HepG2 (cell line): ENCODE results near the gene SMIM41. TPM values are rescaled to one million over a fixed set of nuclear protein-coding genes. Genes with fewer than 3 reads are reported as not detected.

ENCODE experiments used
- CHD2 ChIP-seq: IDR thresholded peaks from 2 replicates; pipeline ENCODE4 v1.6.1; 2011; ENCODE audit warnings: low read depth, low read length, improper control_type of control experiment
- KDM4B ChIP-seq: sonication (generic); formaldehyde crosslinking; IDR thresholded peaks from 2 replicates; pipeline ENCODE4 v1.4.0; 2020; ENCODE audit warnings: missing genetic modification reagents
- MAZ ChIP-seq, 2 experiments: sonication (generic) in 1 of 2; formaldehyde crosslinking in 1 of 2; IDR thresholded peaks; 2 replicates each; pipeline versions ENCODE4 v1.5.0 to v1.6.1; 2012 to 2020; ENCODE audit warnings: low read depth in 2 of 2, mild to moderate bottlenecking in 2 of 2, borderline replicate concordance in 1 of 2, improper control_type of control experiment in 1 of 2, low read length in 1 of 2, missing genetic modification reagents in 1 of 2, moderate library complexity in 1 of 2
- POLR2A ChIP-seq, 2 experiments: IDR thresholded peaks; 2 replicates each; pipeline ENCODE4 v1.6.1; 2011; ENCODE audit warnings: low read depth in 2 of 2, low read length in 2 of 2, mild to moderate bottlenecking in 1 of 2, moderate library complexity in 1 of 2; ENCODE audit not compliant: insufficient read depth in 1 of 2
- SOX13 ChIP-seq, 3 experiments: fragments of 450-650 bp in 1 of 3; sonication (generic) in 1 of 3; formaldehyde crosslinking in 1 of 3; IDR thresholded peaks in 2 of 3; conservative IDR thresholded peaks in 1 of 3; 2 replicates each; pipeline versions ENCODE4 v1.5.0 to v1.6.1; 2016 to 2020; ENCODE audit warnings: antibody characterized with exemption in 1 of 3, mild to moderate bottlenecking in 1 of 3, missing compliant biosample characterization in 1 of 3, missing genetic modification reagents in 1 of 3, moderate library complexity in 1 of 3
- THAP11 ChIP-seq: IDR thresholded peaks from 2 replicates; pipeline ENCODE4 v1.6.1; 2016; ENCODE audit warnings: missing biosample characterization, missing genetic modification reagents
- polyA plus RNA-seq, 8 experiments: library from polyadenylated mRNA; depleted of rRNA in 3 of 8; stranded (reverse) in 7 of 8; unstranded in 1 of 8; fragments of >200 nt; fragmentation: Illumina TruSeq in 4 of 8; extraction: Trizol in 4 of 8; gene quantifications; 2 replicates each; pipeline versions ENCODE4 v1.2.1 to v1.2.3, GENCODE V29; 2011 to 2016; ENCODE audit warnings: low read depth in 4 of 8, missing spikeins in 1 of 8, mixed read lengths in 1 of 8; ENCODE audit not compliant: insufficient read depth in 1 of 8
- total RNA-seq, 5 experiments: library from RNA; depleted of rRNA; stranded (reverse); fragments of >200 nt; fragmentation: Illumina TruSeq; extraction: Trizol; gene quantifications; 2 replicates each; pipeline ENCODE4 v1.2.3, GENCODE V29; 2016; ENCODE audit warnings: low read depth in 1 of 5
- TF ChIP-seq, protein P1 (sequence below): sonication (generic); formaldehyde crosslinking; IDR thresholded peaks from 2 replicates; pipeline ENCODE4 v1.5.1; 2020; ENCODE audit warnings: mild to moderate bottlenecking, missing genetic modification reagents, moderate library complexity

The SMIM41 gene
- total and polyA plus RNA-seq, 2 of the 13 experiments (the other 11 are each of a cell fraction or from before 2014, with no cell fraction given): not detected

DNA sequence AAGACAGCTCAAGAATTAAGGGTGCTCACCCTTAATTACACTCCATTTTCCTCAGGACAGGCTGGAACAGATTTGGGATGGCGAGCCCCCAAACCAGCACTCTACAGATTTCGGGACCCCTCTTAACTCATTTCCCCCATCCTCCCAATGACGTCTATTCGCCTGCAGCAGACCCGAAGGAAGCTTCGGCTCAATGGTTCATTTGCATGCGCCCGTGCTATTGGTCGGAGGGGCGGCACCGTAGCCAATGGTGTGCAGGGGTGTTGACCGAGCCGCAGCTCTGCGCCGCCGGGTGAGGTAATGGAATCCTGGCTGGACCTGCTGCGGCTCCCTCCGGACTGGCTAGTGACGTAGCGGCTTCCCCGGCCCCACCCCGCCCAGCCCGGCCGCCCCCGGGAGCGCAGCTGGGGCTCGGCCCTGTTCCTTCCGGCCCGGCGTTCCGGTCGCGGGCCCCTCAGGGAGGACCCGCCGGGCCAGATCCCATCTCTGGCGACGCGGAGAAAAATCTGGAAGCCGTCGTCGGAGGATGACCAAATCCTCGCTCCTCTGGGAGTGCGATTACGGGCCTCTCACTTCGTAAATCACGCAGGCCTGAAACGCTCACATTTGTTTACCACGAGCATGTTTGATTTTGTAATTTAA is 46.6 kb upstream of the SMIM41 start (continued):
- 0 out of 4 replicates have a peak, but pooled peaks of 1 of the 2 experiments have one; percentile 47 for TF ChIP-seq POLR2A (IDR thresholded peaks at IDR 0.05; ENCODE audit: insufficient read depth in 1 of 2, low read depth in 2 of 2, low read length in 2 of 2)
- no peak for TF ChIP-seq KDM4B
- TF ChIP-seq CHD2: no peak
- no peak for TF ChIP-seq SOX13 (IDR thresholded peaks at IDR 0.05)
- TF ChIP-seq SOX13 (CRISPR knock-in tag; conservative IDR thresholded peaks at IDR 0.05 in 1 of 2, IDR thresholded peaks at IDR 0.05 in 1 of 2): peak in 1 of 2 experiments; percentile 38; a peak in 1 of 4 replicates
- TF ChIP-seq, protein P1, sequence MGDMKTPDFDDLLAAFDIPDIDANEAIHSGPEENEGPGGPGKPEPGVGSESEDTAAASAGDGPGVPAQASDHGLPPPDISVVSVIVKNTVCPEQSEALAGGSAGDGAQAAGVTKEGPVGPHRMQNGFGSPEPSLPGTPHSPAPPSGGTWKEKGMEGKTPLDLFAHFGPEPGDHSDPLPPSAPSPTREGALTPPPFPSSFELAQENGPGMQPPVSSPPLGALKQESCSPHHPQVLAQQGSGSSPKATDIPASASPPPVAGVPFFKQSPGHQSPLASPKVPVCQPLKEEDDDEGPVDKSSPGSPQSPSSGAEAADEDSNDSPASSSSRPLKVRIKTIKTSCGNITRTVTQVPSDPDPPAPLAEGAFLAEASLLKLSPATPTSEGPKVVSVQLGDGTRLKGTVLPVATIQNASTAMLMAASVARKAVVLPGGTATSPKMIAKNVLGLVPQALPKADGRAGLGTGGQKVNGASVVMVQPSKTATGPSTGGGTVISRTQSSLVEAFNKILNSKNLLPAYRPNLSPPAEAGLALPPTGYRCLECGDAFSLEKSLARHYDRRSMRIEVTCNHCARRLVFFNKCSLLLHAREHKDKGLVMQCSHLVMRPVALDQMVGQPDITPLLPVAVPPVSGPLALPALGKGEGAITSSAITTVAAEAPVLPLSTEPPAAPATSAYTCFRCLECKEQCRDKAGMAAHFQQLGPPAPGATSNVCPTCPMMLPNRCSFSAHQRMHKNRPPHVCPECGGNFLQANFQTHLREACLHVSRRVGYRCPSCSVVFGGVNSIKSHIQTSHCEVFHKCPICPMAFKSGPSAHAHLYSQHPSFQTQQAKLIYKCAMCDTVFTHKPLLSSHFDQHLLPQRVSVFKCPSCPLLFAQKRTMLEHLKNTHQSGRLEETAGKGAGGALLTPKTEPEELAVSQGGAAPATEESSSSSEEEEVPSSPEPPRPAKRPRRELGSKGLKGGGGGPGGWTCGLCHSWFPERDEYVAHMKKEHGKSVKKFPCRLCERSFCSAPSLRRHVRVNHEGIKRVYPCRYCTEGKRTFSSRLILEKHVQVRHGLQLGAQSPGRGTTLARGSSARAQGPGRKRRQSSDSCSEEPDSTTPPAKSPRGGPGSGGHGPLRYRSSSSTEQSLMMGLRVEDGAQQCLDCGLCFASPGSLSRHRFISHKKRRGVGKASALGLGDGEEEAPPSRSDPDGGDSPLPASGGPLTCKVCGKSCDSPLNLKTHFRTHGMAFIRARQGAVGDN (CRISPR knock-in tag): peak; percentile 88
- 0 out of 2 replicates have a peak, but pooled peaks have one; percentile 42 for TF ChIP-seq THAP11
- no peak for TF ChIP-seq MAZ (IDR thresholded peaks at IDR 0.05; ENCODE audit: borderline replicate concordance, low read depth, low read length)
- peak; percentile 66 for TF ChIP-seq MAZ (CRISPR knock-in tag; IDR thresholded peaks at IDR 0.05; ENCODE audit: low read depth)
